Panc1 (cell line): ENCODE results near the gene CLDN3.
"Not testable (repeated sequence)": the region's sequence is repeated elsewhere in the genome, so short reads cannot be mapped to it uniquely, and the experiment has no call there.

ENCODE experiments used
- CTCF ChIP-seq: fragments of 450-650 bp; IDR thresholded peaks from 2 replicates; pipeline ENCODE4 v1.5.1; 2017; ENCODE audit warnings: mild to moderate bottlenecking
- POLR2AphosphoS5 ChIP-seq: IDR thresholded peaks from 2 replicates; pipeline ENCODE4 v1.6.1; 2012; ENCODE audit warnings: mild to moderate bottlenecking, low read depth, low read length, moderate library complexity
- SIN3A ChIP-seq: IDR thresholded peaks from 2 replicates; pipeline ENCODE4 v1.6.1; 2012; ENCODE audit warnings: low read depth, mild to moderate bottlenecking, low read length, moderate library complexity, borderline replicate concordance; ENCODE audit not compliant: insufficient read depth
- TCF7L2 ChIP-seq: IDR thresholded peaks from 2 replicates; pipeline ENCODE4 v1.6.1; 2011; ENCODE audit warnings: mild to moderate bottlenecking, low read depth, low read length, inconsistent platforms
- TF ChIP-seq, protein P1 (sequence below), 2 experiments: IDR thresholded peaks; 2 replicates each; pipeline ENCODE4 v1.6.1; 2011 to 2012; ENCODE audit warnings: low read depth in 2 of 2, control low read depth in 1 of 2, low read length in 1 of 2, mild to moderate bottlenecking in 1 of 2, moderate library complexity in 1 of 2; ENCODE audit not compliant: insufficient read depth in 1 of 2

DNA sequence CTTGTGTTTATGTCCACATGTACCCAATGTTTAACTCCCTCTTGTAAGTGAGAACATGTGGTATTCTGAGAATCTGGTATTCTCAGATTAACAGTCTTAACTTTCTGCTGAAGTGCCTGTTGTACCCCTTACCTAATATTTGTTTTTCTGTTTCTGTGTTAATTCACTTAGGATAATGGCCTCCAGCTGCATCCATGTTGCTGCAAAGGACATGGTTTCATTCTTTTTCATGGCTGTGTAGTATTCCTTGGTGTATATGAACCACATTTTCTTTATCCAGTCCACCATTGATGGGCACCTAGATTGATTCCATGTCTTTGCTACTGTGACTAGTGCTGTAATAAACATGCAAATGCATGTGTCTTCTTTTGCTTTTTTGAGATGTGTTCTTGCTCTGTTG is 25.1 kb upstream of the CLDN3 start:
- not testable (repeated sequence) for TF ChIP-seq CTCF, POLR2AphosphoS5, SIN3A, TCF7L2
- TF ChIP-seq, protein P1, sequence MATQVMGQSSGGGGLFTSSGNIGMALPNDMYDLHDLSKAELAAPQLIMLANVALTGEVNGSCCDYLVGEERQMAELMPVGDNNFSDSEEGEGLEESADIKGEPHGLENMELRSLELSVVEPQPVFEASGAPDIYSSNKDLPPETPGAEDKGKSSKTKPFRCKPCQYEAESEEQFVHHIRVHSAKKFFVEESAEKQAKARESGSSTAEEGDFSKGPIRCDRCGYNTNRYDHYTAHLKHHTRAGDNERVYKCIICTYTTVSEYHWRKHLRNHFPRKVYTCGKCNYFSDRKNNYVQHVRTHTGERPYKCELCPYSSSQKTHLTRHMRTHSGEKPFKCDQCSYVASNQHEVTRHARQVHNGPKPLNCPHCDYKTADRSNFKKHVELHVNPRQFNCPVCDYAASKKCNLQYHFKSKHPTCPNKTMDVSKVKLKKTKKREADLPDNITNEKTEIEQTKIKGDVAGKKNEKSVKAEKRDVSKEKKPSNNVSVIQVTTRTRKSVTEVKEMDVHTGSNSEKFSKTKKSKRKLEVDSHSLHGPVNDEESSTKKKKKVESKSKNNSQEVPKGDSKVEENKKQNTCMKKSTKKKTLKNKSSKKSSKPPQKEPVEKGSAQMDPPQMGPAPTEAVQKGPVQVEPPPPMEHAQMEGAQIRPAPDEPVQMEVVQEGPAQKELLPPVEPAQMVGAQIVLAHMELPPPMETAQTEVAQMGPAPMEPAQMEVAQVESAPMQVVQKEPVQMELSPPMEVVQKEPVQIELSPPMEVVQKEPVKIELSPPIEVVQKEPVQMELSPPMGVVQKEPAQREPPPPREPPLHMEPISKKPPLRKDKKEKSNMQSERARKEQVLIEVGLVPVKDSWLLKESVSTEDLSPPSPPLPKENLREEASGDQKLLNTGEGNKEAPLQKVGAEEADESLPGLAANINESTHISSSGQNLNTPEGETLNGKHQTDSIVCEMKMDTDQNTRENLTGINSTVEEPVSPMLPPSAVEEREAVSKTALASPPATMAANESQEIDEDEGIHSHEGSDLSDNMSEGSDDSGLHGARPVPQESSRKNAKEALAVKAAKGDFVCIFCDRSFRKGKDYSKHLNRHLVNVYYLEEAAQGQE (IDR thresholded peaks at IDR 0.05; ENCODE audit: insufficient read depth in 1 of 2, low read depth in 2 of 2, low read length in 1 of 2), result not testable (repeated sequence)
